ENCODE data around the gene SLC7A14. TPM values are rescaled to one million over a fixed set of nuclear protein-coding genes. Genes with fewer than 3 reads are reported as not detected.

Gene SLC7A14
- total and polyA plus RNA-seq, 2 of the 4 experiments (the other 2 are of a cell fraction) = 2.7 to 6.8 TPM

DNA sequence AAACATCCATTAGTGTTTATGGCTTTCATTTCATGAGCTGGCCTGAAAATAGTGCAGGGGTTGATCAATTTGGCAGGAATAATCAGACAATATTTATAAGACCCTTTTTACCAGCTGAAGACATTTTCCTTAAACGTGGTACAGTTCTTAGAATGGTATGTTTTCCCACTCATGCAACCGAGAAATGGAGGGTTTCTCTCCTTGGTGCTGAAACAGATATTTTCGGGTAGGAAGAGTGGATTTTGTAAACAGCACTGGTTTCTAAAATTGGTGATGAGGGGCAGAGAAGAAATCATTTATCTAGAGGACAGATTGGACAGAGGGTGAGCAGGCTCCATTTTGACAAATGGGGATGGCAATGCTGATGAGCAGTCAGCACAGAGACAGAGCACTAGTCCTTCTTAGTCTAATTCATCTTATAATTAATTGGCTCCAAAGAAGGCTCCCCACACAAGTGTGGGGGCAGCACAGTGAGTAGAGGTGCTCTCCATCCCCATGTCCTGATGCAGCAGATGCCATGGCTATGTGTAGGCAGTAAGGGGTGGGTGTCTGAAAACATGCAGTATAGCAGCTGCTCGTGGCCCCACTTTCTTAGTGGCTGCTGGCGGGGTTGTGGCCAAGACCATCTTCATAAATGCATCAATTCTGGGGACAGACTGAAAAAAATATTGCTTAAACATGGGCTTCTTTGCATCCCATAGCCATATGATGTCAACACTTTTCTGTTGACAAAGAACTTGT, 18.1 kb upstream of the SLC7A14 start:
- Histone ChIP-seq H3K4me2 (ENCODE audit: low read depth, low read length) (no peak overlapping the region), H3K79me1 (ENCODE audit: low read depth in 1 of 2, low read length in 2 of 2) (no peaks in the 10 kb centered on the region), H2AK5ac (ENCODE audit: low read depth, low read length) (no peak overlapping the region), H3K4ac (ENCODE audit: low read depth, low read length) (no peak overlapping the region), H3K36me3 (ENCODE audit: control insufficient read depth, insufficient read depth, low read length) (no peaks in the 10 kb centered on the region), H2BK5ac (ENCODE audit: low read depth, low read length, poor library complexity, severe bottlenecking) (no peak overlapping the region), H3K9ac (ENCODE audit: low read depth, low read length) (no peak overlapping the region), H2BK120ac (ENCODE audit: low read depth, low read length) (no peak overlapping the region), H2BK15ac (ENCODE audit: low read depth, low read length) (no peak overlapping the region), H2BK20ac (ENCODE audit: low read depth, low read length) (no peak overlapping the region), H3K23ac (ENCODE audit: low read depth, low read length) (no peak overlapping the region), H3K27me3 (ENCODE audit: control insufficient read depth, insufficient read depth, low read length) (no peaks in the 10 kb centered on the region), H3K18ac (ENCODE audit: low read depth, low read length) (no peak overlapping the region), H2AFZ (replicated peaks; ENCODE audit: low read length, poor library complexity) (no peak overlapping the region), H4K8ac (ENCODE audit: low read depth in 2 of 2, low read length in 2 of 2) (no peak overlapping the region), H4K20me1 (ENCODE audit: insufficient read depth, low read length) (no peaks in the 10 kb centered on the region), H4K91ac (ENCODE audit: insufficient read depth, low read depth, low read length) (no peak overlapping the region), H3K27ac (ENCODE audit: insufficient read depth, low read length) (no peak overlapping the region), H3K4me1 (ENCODE audit: control insufficient read depth, insufficient read depth, low read length) (0 out of 2 replicates have a peak, but pooled peaks cover 2% of the 10 kb centered on the region), H3K14ac (replicated peaks; ENCODE audit: low read depth, low read length) (no peak overlapping the region), H2AK9ac (replicated peaks; ENCODE audit: low read depth, low read length, poor library complexity) (no peak overlapping the region), H3K9me3 (ENCODE audit: control insufficient read depth, insufficient read depth, low read length) (no peaks in the 10 kb centered on the region), H4K5ac (ENCODE audit: low read depth, low read length) (no peak overlapping the region), H3K56ac (ENCODE audit: extremely low read depth, insufficient read depth, low read length) (no peak overlapping the region), H3K4me3 (ENCODE audit: insufficient read depth, low read depth, low read length) (no peak overlapping the region), H3K9me1 (ENCODE audit: insufficient read depth, low read length) (no peaks in the 10 kb centered on the region)
- in situ Hi-C loops (cut with MboI; ENCODE audit: low sequenced_read_pairs) = no loop called here
- ChIA-PET POLR2A (ENCODE audit: unreplicated experiment) (no interaction called here), CTCF (no interaction called here)
- dilution Hi-C loops (cut with HindIII; ENCODE audit: low sequenced_read_pairs, unreplicated experiment) = no loop called here
- no peak for TF ChIP-seq CEBPB (IDR thresholded peaks at IDR 0.05; ENCODE audit: low read depth, low read length)
- TF ChIP-seq SMC3 (IDR thresholded peaks at IDR 0.05; ENCODE audit: low read depth, low read length) = no peak
- no peak for TF ChIP-seq NFE2L2 (IDR thresholded peaks at IDR 0.05; ENCODE audit: low read depth, low read length)
- TF ChIP-seq, protein P1, sequence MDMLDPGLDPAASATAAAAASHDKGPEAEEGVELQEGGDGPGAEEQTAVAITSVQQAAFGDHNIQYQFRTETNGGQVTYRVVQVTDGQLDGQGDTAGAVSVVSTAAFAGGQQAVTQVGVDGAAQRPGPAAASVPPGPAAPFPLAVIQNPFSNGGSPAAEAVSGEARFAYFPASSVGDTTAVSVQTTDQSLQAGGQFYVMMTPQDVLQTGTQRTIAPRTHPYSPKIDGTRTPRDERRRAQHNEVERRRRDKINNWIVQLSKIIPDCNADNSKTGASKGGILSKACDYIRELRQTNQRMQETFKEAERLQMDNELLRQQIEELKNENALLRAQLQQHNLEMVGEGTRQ (IDR thresholded peaks at IDR 0.05; ENCODE audit: low read depth, low read length) = no peak
- TF ChIP-seq CHD1 (IDR thresholded peaks at IDR 0.05; ENCODE audit: low read depth, low read length) = no peak
- TF ChIP-seq POLR2A (IDR thresholded peaks at IDR 0.05; ENCODE audit: low read depth, low read length) = no peak
- TF ChIP-seq BHLHE40 (IDR thresholded peaks at IDR 0.05; ENCODE audit: low read depth, low read length) = no peak
- TF ChIP-seq MXI1 (IDR thresholded peaks at IDR 0.05; ENCODE audit: borderline replicate concordance, low read depth, low read length) = no peak
- no peak for TF ChIP-seq RFX5 (IDR thresholded peaks at IDR 0.05; ENCODE audit: low read depth, low read length)
- no peak for TF ChIP-seq MAFK (IDR thresholded peaks at IDR 0.05; ENCODE audit: low read depth, low read length)
- TF ChIP-seq RCOR1 (IDR thresholded peaks at IDR 0.05; ENCODE audit: insufficient replicate concordance, low read length) = no peak
- TF ChIP-seq RAD21 (IDR thresholded peaks at IDR 0.05; ENCODE audit: low read length) = no peak
- no peak for TF ChIP-seq FOS (IDR thresholded peaks at IDR 0.05; ENCODE audit: low read depth, low read length)
- TF ChIP-seq, protein P2, sequence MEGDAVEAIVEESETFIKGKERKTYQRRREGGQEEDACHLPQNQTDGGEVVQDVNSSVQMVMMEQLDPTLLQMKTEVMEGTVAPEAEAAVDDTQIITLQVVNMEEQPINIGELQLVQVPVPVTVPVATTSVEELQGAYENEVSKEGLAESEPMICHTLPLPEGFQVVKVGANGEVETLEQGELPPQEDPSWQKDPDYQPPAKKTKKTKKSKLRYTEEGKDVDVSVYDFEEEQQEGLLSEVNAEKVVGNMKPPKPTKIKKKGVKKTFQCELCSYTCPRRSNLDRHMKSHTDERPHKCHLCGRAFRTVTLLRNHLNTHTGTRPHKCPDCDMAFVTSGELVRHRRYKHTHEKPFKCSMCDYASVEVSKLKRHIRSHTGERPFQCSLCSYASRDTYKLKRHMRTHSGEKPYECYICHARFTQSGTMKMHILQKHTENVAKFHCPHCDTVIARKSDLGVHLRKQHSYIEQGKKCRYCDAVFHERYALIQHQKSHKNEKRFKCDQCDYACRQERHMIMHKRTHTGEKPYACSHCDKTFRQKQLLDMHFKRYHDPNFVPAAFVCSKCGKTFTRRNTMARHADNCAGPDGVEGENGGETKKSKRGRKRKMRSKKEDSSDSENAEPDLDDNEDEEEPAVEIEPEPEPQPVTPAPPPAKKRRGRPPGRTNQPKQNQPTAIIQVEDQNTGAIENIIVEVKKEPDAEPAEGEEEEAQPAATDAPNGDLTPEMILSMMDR (conservative IDR thresholded peaks at IDR 0.05; ENCODE audit: low read depth, low read length) = no peak
- 33% methylated on average over 3 of the region's 5 CpGs; no CpG with 5 or more reads in 1 of the 2 experiments for WGBS, 2 experiments (ENCODE audit: extremely low coverage in 2 of 2, insufficient read length in 1 of 2)
- DNase-seq = peak; percentile 42
- ATAC-seq (ENCODE audit: low read depth) = peak; percentile 59; the same call in 1 of the 2 replicates
- intact Hi-C loops (cut with micrococcal nuclease) = loop anchor here (2.0 kb wide), 1 partner anchor 19 kb away; no protein-coding TSS in a partner anchor
- BruUV-seq (replicated peaks) = no TSS peak

Measured in IMR-90 (cell line).